B cell (primary cell): ENCODE results near the gene IQCH. TPM values are rescaled to one million over a fixed set of nuclear protein-coding genes. Genes with fewer than 3 reads are reported as not detected.

ENCODE experiments used
- ATAC-seq: fragments of 200-7000 bp; cut with Tn5 transposase; one replicate; pipeline ENCODE4 v1.10.0; 2021; ENCODE audit warnings: low read depth, mild to moderate bottlenecking, moderate number of reproducible peaks, moderate library complexity
- CTCF ChIA-PET: fragments of 350-600 bp; sonication (Branson Sonifier 250); formaldehyde crosslinking; loops from one replicate; lab custom pipeline; 2021; ENCODE audit warnings: antibody characterized with exemption, inconsistent platforms; lab: Charles Lee
- POLR2A ChIA-PET: fragments of 350-600 bp; sonication (Branson Sonifier 250); formaldehyde crosslinking; loops from one replicate; lab custom pipeline; 2021; ENCODE audit warnings: antibody characterized with exemption; lab: Charles Lee
- DNase-seq: peaks from one replicate; pipeline ENCODE4 v3.0.0; 2013
- H2AFZ ChIP-seq: 2 replicates; pipeline ENCODE4 v1.6.1; 2012; ENCODE audit warnings: mild to moderate bottlenecking, low read depth, low read length; ENCODE audit not compliant: insufficient read depth, poor library complexity, severe bottlenecking
- H3K27ac ChIP-seq, 2 donors: 1 replicate in 1 of 2; 2 replicates in 1 of 2; pipeline ENCODE4 v1.5.1; 2012 to 2013; ENCODE audit warnings: low read length in 2 of 2, mild to moderate bottlenecking in 2 of 2, moderate library complexity in 1 of 2
- H3K27me3 ChIP-seq, 4 experiments: fragments of 200-600 bp in 1 of 4; sonication (generic) in 1 of 4; replicated peaks in 1 of 4; 1 replicate in 2 of 4; 2 replicates in 2 of 4; pipeline versions ENCODE4 v1.6.1 to v1.7.0; 2013 to 2016; ENCODE audit warnings: low read length in 3 of 4, mild to moderate bottlenecking in 2 of 4, mixed read lengths in 1 of 4, moderate library complexity in 1 of 4; ENCODE audit not compliant: insufficient read depth in 4 of 4, control insufficient read depth in 3 of 4; ENCODE audit errors: control extremely low read depth in 1 of 4
- H3K36me3 ChIP-seq, 2 experiments: replicated peaks in 1 of 2; 1 replicate in 1 of 2; 2 replicates in 1 of 2; pipeline versions ENCODE4 v1.6.1 to v1.7.1; 2013; ENCODE audit warnings: low read length in 1 of 2; ENCODE audit not compliant: insufficient read depth in 2 of 2, control insufficient read depth in 1 of 2; ENCODE audit errors: control extremely low read depth in 1 of 2, extremely low read depth in 1 of 2
- H3K4me1 ChIP-seq, 2 donors: fragments of 200-600 bp in 1 of 2; sonication (generic) in 1 of 2; 1 replicate in 1 of 2; 2 replicates in 1 of 2; pipeline versions ENCODE4 v1.5.1 to v1.6.1; 2013 to 2017; ENCODE audit warnings: low read length in 2 of 2; ENCODE audit not compliant: control insufficient read depth in 2 of 2, insufficient read depth in 2 of 2
- H3K4me2 ChIP-seq: replicated peaks from 2 replicates; pipeline ENCODE3; 2012; ENCODE audit warnings: mild to moderate bottlenecking, low read depth, low read length; ENCODE audit not compliant: poor library complexity, severe bottlenecking
- H3K4me3 ChIP-seq, 5 experiments: fragments of 200-600 bp in 1 of 5; sonication (generic) in 1 of 5; 1 replicate in 3 of 5; 2 replicates in 2 of 5; pipeline versions ENCODE4 v1.5.1 to v1.7.0; 2011 to 2016; ENCODE audit warnings: low read length in 4 of 5, mild to moderate bottlenecking in 4 of 5, low read depth in 2 of 5, control low read depth in 1 of 5, moderate library complexity in 1 of 5; ENCODE audit not compliant: insufficient read depth in 1 of 5; ENCODE audit errors: control extremely low read depth in 1 of 5, extremely low read depth in 1 of 5
- H3K79me2 ChIP-seq: fragments of 200-600 bp; sonication (generic); one replicate; pipeline ENCODE4 v1.6.0; 2016; ENCODE audit warnings: low read length; ENCODE audit not compliant: control insufficient read depth, insufficient read depth
- H3K9ac ChIP-seq: fragments of 200-600 bp; sonication (generic); 2 replicates; pipeline ENCODE4 v1.6.1; 2017; ENCODE audit warnings: mild to moderate bottlenecking, low read length, moderate library complexity
- H3K9me3 ChIP-seq, 3 donors: one replicate each; pipeline versions ENCODE4 v1.6.1 to v1.7.1; 2013; ENCODE audit warnings: low read length in 2 of 3; ENCODE audit not compliant: control insufficient read depth in 2 of 3, insufficient read depth in 1 of 3; ENCODE audit errors: control extremely low read depth in 1 of 3
- H4K20me1 ChIP-seq: 2 replicates; pipeline ENCODE4 v1.6.0; 2012; ENCODE audit warnings: mild to moderate bottlenecking, low read length; ENCODE audit not compliant: insufficient read depth, control insufficient read depth, poor library complexity, severe bottlenecking
- H3K27ac Mint-ChIP-seq: one replicate; pipeline ENCODE4 v1.8.0; 2021; ENCODE audit warnings: mixed read lengths
- H3K27me3 Mint-ChIP-seq: one replicate; pipeline ENCODE4 v1.8.0; 2021; ENCODE audit warnings: mixed read lengths
- H3K4me1 Mint-ChIP-seq: one replicate; pipeline ENCODE4 v1.8.0; 2021; ENCODE audit warnings: mixed read lengths
- H3K4me3 Mint-ChIP-seq: one replicate; pipeline ENCODE4 v1.8.0; 2021; ENCODE audit warnings: mixed read lengths
- H3K9me3 Mint-ChIP-seq: one replicate; pipeline ENCODE4 v1.8.0; 2022; ENCODE audit warnings: mixed read lengths; ENCODE audit not compliant: insufficient read depth
- EZH2 ChIP-seq: IDR thresholded peaks from 2 replicates; pipeline ENCODE4 v1.6.1; 2012; ENCODE audit warnings: borderline replicate concordance, low read depth, mild to moderate bottlenecking, moderate library complexity, low read length; ENCODE audit not compliant: insufficient read depth, poor library complexity, severe bottlenecking
- WGBS: methylation state at CpG from one replicate; pipeline ENCODE4 v1.1.5; 2013; ENCODE audit warnings: missing lambda C conversion rate; ENCODE audit not compliant: insufficient coverage; 5-methylcytosine and 5-hydroxymethylcytosine counted together
- intact Hi-C: fragments of 100-400 bp; cut with micrococcal nuclease; formaldehyde crosslinking; loops from one replicate; pipeline ENCODE4 v1.10.0; 2022
- polyA plus RNA-seq: library from polyadenylated mRNA; depleted of rRNA; stranded (reverse); fragments of >200 nt; gene quantifications from 2 replicates; pipeline ENCODE4 v1.2.3, GENCODE V29; 2012
- total RNA-seq, 2 donors: library from RNA; stranded (reverse); fragments of 120-200 nt in 1 of 2; gene quantifications; 1 replicate in 1 of 2; 2 replicates in 1 of 2; pipeline versions ENCODE4 v1.2.3 to v1.2.4, GENCODE V29; 2013 to 2022
- TF ChIP-seq, protein P1 (sequence below): fragments of 200-600 bp; IDR thresholded peaks from one replicate; pipeline ENCODE4 v1.8.0; 2022; ENCODE audit warnings: antibody characterized with exemption, mild to moderate bottlenecking

IQCH gene
- total and polyA plus RNA-seq, 2 donors (not counting 1 experiment from before 2014, with no cell fraction given): 1.6 TPM; not detected in 1

DNA sequence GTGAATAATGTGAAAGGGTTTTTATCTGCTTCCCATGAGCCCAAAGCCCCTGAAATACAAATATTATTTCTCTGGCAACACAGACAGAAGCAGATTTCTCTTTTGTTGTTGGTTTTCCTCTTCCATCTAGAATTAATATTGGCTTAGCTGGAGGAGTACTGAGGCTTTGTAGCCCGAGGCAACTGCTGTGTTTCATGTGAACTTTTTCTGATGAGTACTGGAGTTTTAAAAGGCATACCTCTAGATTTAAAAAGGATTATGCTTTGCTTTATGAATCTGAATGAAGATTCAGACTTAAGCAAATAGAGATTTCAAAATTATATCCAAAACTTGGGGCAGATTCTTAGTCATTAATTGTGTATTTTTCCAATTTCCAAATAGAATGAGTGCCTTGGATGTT lies 50.9 kb downstream of the IQCH start:
- no peak overlapping the region for H3K4me2 ChIP-seq
- no peak overlapping the region for H3K27ac ChIP-seq
- no peak overlapping the region for H2AFZ ChIP-seq
- H3K27me3 ChIP-seq: no peaks in the 10 kb centered on the region
- no peak for ATAC-seq
- no peaks in the 10 kb centered on the region for H3K36me3 ChIP-seq
- ChIA-PET POLR2A (no interaction called here), CTCF (interaction anchor here (1.2 to 8.5 kb wide), 3 partner anchors 240 to 440 kb away, joined by 3 to 256 read pairs (median 5); partner anchors contain the start of gene SMAD3)
- no peak for TF ChIP-seq EZH2
- TF ChIP-seq, protein P1, sequence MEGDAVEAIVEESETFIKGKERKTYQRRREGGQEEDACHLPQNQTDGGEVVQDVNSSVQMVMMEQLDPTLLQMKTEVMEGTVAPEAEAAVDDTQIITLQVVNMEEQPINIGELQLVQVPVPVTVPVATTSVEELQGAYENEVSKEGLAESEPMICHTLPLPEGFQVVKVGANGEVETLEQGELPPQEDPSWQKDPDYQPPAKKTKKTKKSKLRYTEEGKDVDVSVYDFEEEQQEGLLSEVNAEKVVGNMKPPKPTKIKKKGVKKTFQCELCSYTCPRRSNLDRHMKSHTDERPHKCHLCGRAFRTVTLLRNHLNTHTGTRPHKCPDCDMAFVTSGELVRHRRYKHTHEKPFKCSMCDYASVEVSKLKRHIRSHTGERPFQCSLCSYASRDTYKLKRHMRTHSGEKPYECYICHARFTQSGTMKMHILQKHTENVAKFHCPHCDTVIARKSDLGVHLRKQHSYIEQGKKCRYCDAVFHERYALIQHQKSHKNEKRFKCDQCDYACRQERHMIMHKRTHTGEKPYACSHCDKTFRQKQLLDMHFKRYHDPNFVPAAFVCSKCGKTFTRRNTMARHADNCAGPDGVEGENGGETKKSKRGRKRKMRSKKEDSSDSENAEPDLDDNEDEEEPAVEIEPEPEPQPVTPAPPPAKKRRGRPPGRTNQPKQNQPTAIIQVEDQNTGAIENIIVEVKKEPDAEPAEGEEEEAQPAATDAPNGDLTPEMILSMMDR: no peak
- intact Hi-C loops: loop anchor here (10.0 kb wide), 1 partner anchor 701 kb away; no protein-coding TSS in a partner anchor
- H3K4me3 ChIP-seq: no peak overlapping the region
- no peaks in the 10 kb centered on the region for H3K4me1 ChIP-seq
- no peak overlapping the region for H3K4me3 Mint-ChIP-seq
- H4K20me1 ChIP-seq: no peaks in the 10 kb centered on the region
- no peak for DNase-seq
- WGBS: 60% methylated on average over 1 of the region's 1 CpG
- H3K79me2 ChIP-seq: no peaks in the 10 kb centered on the region
- no peaks in the 10 kb centered on the region for H3K27me3 Mint-ChIP-seq
- no peak overlapping the region for H3K27ac Mint-ChIP-seq
- no peaks in the 10 kb centered on the region for H3K9me3 Mint-ChIP-seq
- no peak overlapping the region for H3K9ac ChIP-seq
- H3K9me3 ChIP-seq: no peaks in the 10 kb centered on the region
- H3K4me1 Mint-ChIP-seq: peaks cover 3% of the 10 kb centered on the region

DNA sequence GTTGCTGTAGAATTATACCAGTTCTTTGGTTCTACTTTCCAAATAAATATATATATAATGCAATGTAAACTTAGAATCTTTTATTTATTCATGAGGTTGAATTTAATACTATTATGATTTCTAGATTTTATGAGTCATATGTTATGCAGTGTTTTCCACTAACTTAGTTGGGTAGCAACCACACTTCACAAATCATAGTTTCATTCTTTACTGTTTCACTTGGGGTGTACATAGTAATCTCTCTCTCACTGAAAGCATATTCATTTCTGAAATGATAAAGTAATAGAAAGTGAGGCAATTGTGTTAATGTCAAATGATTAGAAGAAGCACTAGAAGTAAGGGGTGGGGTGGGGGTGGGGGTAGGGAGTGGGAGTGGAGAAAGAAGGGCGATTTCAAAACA lies 52.6 kb downstream of the IQCH start:
- Histone ChIP-seq H3K9me3 (no peaks in the 10 kb centered on the region), H3K4me2 (no peak overlapping the region), H3K4me3 (no peak overlapping the region), H3K36me3 (no peaks in the 10 kb centered on the region), H3K9ac (no peak overlapping the region), H2AFZ (no peak overlapping the region), H3K27me3 (no peaks in the 10 kb centered on the region), H3K27ac (no peak overlapping the region), H4K20me1 (no peaks in the 10 kb centered on the region), H3K4me1 (no peaks in the 10 kb centered on the region), H3K79me2 (no peaks in the 10 kb centered on the region)
- no peak for TF ChIP-seq EZH2
- TF ChIP-seq, protein P1: no peak
- DNase-seq (no peak), ATAC-seq (no peak)
- Mint-ChIP-seq H3K4me3 (no peak overlapping the region), H3K27me3 (no peaks in the 10 kb centered on the region), H3K27ac (no peak overlapping the region), H3K4me1 (no peaks in the 10 kb centered on the region), H3K9me3 (no peaks in the 10 kb centered on the region)
- ChIA-PET POLR2A (no interaction called here), CTCF (interaction anchor here (2.2 kb wide), 1 partner anchor 361 kb away, joined by 12 read pairs; no protein-coding TSS in a partner anchor)
- intact Hi-C loops: loop anchor here (10.0 kb wide), 1 partner anchor 702 kb away; no protein-coding TSS in a partner anchor
- no CpG with 5 or more reads among the region's 1 CpG for WGBS
